SKM-1 (cell line): ENCODE results near the gene GABRG2.

ENCODE experiments used
- DNase-seq: peaks from one replicate; lab custom pipeline; 2025; ENCODE audit not compliant: unreplicated experiment; lab: John Stamatoyannopoulos, UW

The GABRG2 gene

DNA sequence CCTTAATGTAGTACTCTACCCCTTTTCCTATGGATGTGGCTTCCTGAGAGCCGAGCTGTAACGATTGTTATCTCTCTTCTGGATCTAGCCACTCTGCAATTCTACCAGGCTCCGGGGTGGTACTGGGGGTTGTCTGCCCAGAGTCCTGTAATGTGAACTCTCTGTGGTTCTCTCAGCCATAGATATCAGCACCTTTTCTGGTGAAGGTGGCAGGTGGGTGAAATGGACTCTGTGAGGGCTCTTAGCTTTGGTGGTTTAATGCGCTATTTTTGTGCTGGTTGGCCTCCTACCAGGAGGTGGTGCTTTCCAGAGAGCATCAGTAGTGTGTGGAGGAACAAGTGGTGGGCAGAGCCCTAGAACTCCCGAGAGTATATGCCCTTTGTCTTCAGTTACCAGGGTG, 122.1 kb downstream of the GABRG2 start:
- DNase-seq, result no peak

DNA sequence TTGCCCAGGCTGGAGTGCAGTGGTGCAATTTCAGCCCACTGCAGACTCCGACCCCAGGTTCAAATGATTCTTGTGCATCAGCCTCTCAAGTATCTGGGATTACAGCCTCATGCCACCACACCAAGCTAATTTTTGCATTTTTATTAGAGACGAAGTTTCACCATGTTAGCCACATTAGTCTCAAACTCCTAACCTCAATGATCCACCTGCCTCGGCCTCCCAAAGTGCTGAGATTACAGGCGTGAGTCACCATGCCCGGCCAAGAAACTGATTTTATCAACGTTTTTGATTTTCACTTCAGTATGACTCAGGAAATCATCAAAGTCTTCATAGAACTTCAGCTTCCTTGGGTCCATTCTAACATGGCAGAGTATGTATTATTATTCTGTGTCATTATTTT, 125.4 kb downstream of the GABRG2 start:
- no peak for DNase-seq

DNA sequence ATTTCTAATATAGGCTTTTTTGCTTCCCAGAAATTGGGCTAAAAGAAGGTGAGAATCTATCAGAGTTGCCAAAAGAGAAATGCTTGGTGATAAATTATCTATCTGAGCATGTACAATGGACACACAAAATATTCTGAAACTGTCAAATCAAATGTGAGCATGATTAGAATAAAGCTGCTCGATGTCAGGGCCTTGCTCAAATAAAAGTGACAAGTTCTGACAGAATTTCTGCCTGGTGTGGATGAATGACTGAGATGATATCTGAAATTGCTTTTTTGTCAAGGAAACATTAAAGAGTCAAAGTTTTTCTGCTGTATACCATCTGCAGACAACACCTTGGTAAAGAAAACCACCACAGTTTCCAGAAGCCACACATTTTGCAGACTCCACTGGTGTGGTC, 128.8 kb downstream of the GABRG2 start:
- DNase-seq, result no peak

DNA sequence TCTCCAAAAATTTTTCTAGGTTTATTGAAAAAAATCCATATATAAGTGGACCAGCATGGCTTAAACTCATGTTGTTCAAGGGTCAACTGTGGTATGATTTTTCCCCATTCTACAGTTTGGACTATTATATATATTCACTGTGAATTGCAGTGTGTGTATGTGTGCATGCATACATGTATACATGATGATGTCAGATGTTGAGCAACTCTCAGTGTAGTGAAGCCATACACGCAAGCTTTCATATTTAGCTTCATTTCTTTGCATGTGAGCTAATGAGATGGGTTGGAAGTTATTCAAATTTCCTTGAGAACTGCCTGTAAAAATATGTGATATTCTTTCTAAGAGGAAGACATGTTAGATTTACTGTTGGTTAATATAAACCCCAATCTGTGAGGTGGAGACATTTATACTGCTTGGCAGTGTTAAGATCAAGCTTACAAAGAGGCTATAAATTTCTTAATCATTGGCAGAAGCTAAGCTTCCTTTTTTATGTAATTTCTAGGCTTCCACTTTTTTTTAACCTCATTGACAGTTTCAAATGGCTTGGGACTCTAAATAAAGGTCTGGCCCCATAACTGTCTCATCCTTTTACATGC, 134.8 kb downstream of the GABRG2 start:
- DNase-seq, result no peak
